Measurements from ENCODE around the gene S100A9. TPM values are rescaled to one million over a fixed set of nuclear protein-coding genes. Genes with fewer than 3 reads are reported as not detected.
"Not testable (repeated sequence)": the region's sequence is repeated elsewhere in the genome, so short reads cannot be mapped to it uniquely, and the experiment has no call there.

The S100A9 gene
- total and polyA plus RNA-seq, 4 donors = 35.0 to 603 (median 158) TPM

DNA sequence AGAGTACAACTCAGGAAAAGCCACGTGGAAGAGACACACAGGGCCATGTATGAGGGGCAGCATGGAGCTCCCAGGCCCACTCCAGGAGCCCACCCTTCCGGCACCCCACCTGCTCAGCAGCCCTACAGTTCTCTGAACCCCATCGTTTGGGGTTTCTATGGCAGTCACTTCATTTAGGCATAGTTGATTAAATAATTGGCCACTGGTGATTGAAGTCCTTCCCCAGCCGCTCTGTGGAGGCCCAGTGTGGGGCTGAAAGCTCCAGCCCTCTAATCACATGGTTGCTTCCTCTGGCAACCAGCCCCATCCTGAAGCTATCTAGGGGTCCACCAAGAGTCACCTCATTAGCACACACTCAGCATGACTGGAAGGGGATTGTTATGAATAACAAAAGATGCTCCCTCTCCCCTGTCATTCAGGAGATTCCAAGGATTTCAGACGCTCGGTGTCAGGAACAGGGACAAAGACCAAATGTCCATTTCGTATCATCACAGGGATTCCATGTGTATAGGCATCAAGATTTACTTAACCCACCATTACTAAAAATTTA, 46.5 kb downstream of the S100A9 start:
- DNase-seq (ENCODE audit: low spot score) = peak; percentile 12
- H3K27me3 ChIP-seq (ENCODE audit: control insufficient read depth in 4 of 4, insufficient read depth in 4 of 4, low read length in 3 of 4) = peaks cover 0 to 3% (median 0%) of the 10 kb centered on the region in 4 donors
- H3K4me1 ChIP-seq (ENCODE audit: control insufficient read depth in 4 of 4, insufficient read depth in 4 of 4, low read length in 3 of 4) = no peaks in the 10 kb centered on the region
- WGBS = 77% methylated on average over 7 of the region's 7 CpGs
- H3K36me3 ChIP-seq (ENCODE audit: control insufficient read depth in 4 of 4, insufficient read depth in 3 of 4, low read depth in 1 of 4, low read length in 3 of 4) = no peaks in the 10 kb centered on the region
- H3K27ac ChIP-seq (ENCODE audit: low read depth in 1 of 2, low read length in 2 of 2) = no peak overlapping the region
- no peak overlapping the region for H3K4me3 ChIP-seq (ENCODE audit: low read depth in 1 of 3, low read length in 3 of 3)
- no peak overlapping the region for H3K9ac ChIP-seq (ENCODE audit: low read depth in 1 of 2, low read length in 2 of 2)
- no peaks in the 10 kb centered on the region for H3K9me3 ChIP-seq (ENCODE audit: control insufficient read depth in 4 of 4, low read length in 3 of 4)
- TF ChIP-seq GABPA (IDR thresholded peaks at IDR 0.05 in 1 of 2, conservative IDR thresholded peaks at IDR 0.05 in 1 of 2) = no peak
- no peak for TF ChIP-seq ATF3 (IDR thresholded peaks at IDR 0.05)
- TF ChIP-seq NR2F2 (IDR thresholded peaks at IDR 0.05) = no peak

GRCh38 chr1:153404768-153405167, 47.1 kb downstream of the S100A9 start:
- H3K9me3 ChIP-seq (ENCODE audit: control insufficient read depth in 4 of 4, low read length in 3 of 4) = no peaks in the 10 kb centered on the region
- H3K4me3 ChIP-seq (ENCODE audit: low read depth in 1 of 3, low read length in 3 of 3) = no peak overlapping the region
- WGBS = 38% methylated on average over 15 of the region's 15 CpGs
- H3K27me3 ChIP-seq (ENCODE audit: control insufficient read depth in 4 of 4, insufficient read depth in 4 of 4, low read length in 3 of 4) = peaks cover 0 to 3% (median 0%) of the 10 kb centered on the region in 4 donors
- peak; percentile 49 for DNase-seq (ENCODE audit: low spot score)
- TF ChIP-seq ATF3 (IDR thresholded peaks at IDR 0.05) = no peak
- TF ChIP-seq JUND (IDR thresholded peaks at IDR 0.05) = no peak
- no peak for TF ChIP-seq YY1 (IDR thresholded peaks at IDR 0.05)
- TF ChIP-seq NR2F2 (IDR thresholded peaks at IDR 0.05) = no peak
- TF ChIP-seq TAF1 (conservative IDR thresholded peaks at IDR 0.05) = no peak
- peak; percentile 43 to 67 for TF ChIP-seq RAD21 (IDR thresholded peaks at IDR 0.05)
- TF ChIP-seq, protein P1, sequence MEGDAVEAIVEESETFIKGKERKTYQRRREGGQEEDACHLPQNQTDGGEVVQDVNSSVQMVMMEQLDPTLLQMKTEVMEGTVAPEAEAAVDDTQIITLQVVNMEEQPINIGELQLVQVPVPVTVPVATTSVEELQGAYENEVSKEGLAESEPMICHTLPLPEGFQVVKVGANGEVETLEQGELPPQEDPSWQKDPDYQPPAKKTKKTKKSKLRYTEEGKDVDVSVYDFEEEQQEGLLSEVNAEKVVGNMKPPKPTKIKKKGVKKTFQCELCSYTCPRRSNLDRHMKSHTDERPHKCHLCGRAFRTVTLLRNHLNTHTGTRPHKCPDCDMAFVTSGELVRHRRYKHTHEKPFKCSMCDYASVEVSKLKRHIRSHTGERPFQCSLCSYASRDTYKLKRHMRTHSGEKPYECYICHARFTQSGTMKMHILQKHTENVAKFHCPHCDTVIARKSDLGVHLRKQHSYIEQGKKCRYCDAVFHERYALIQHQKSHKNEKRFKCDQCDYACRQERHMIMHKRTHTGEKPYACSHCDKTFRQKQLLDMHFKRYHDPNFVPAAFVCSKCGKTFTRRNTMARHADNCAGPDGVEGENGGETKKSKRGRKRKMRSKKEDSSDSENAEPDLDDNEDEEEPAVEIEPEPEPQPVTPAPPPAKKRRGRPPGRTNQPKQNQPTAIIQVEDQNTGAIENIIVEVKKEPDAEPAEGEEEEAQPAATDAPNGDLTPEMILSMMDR (IDR thresholded peaks at IDR 0.05; ENCODE audit: low read depth, low read length, missing input control) = peak; percentile 48
- no peak for TF ChIP-seq EGR1 (IDR thresholded peaks at IDR 0.05; ENCODE audit: low read depth in 2 of 2)
- H3K27ac ChIP-seq (ENCODE audit: low read depth in 1 of 2, low read length in 2 of 2) = no peak overlapping the region
- H3K36me3 ChIP-seq (ENCODE audit: control insufficient read depth in 4 of 4, insufficient read depth in 3 of 4, low read depth in 1 of 4, low read length in 3 of 4) = no peaks in the 10 kb centered on the region
- no peak overlapping the region for H3K9ac ChIP-seq (ENCODE audit: low read depth in 1 of 2, low read length in 2 of 2)
- no peaks in the 10 kb centered on the region for H3K4me1 ChIP-seq (ENCODE audit: control insufficient read depth in 4 of 4, insufficient read depth in 4 of 4, low read length in 3 of 4)

GRCh38 chr1:153405825-153406599, 48.4 kb downstream of the S100A9 start:
- not testable (repeated sequence) for H3K9me3 ChIP-seq (ENCODE audit: control insufficient read depth in 4 of 4, low read length in 3 of 4); H3K27ac ChIP-seq (ENCODE audit: low read depth in 1 of 2, low read length in 2 of 2); H3K27me3 ChIP-seq (ENCODE audit: control insufficient read depth in 4 of 4, insufficient read depth in 4 of 4, low read length in 3 of 4); H3K4me3 ChIP-seq (ENCODE audit: low read depth in 1 of 3, low read length in 3 of 3); H3K4me1 ChIP-seq (ENCODE audit: control insufficient read depth in 4 of 4, insufficient read depth in 4 of 4, low read length in 3 of 4); H3K9ac ChIP-seq (ENCODE audit: low read depth in 1 of 2, low read length in 2 of 2); H3K36me3 ChIP-seq (ENCODE audit: control insufficient read depth in 4 of 4, insufficient read depth in 3 of 4, low read depth in 1 of 4, low read length in 3 of 4)
- 65% methylated on average over 6 of the region's 6 CpGs for WGBS
- peak; percentile 17 for DNase-seq (ENCODE audit: low spot score)

DNA sequence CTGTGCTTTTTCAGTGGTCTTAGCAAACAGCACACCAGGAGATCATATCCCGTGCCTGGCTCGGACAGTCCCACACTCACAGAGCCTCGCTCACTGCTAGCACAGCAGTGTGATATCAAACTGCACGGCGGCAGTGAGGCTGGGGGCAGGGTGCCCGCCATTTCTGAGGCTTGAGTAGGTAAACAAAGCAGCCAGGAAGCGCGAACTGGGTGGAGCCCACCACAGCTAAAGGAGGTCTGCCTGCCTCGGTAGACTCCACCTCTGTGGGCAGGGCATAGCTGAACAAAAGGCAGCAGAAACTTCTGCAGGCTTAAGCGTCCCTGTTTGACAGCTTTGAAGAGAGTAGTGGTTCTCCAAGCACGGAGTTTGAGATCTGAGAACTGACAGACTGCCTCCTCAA, 49.6 kb downstream of the S100A9 start:
- not testable (repeated sequence) for H3K36me3 ChIP-seq (ENCODE audit: control insufficient read depth in 4 of 4, insufficient read depth in 3 of 4, low read depth in 1 of 4, low read length in 3 of 4); H3K4me3 ChIP-seq (ENCODE audit: low read depth in 1 of 3, low read length in 3 of 3); H3K27me3 ChIP-seq (ENCODE audit: control insufficient read depth in 4 of 4, insufficient read depth in 4 of 4, low read length in 3 of 4); H3K9ac ChIP-seq (ENCODE audit: low read depth in 1 of 2, low read length in 2 of 2); DNase-seq (ENCODE audit: low spot score); H3K4me1 ChIP-seq (ENCODE audit: control insufficient read depth in 4 of 4, insufficient read depth in 4 of 4, low read length in 3 of 4); H3K27ac ChIP-seq (ENCODE audit: low read depth in 1 of 2, low read length in 2 of 2); H3K9me3 ChIP-seq (ENCODE audit: control insufficient read depth in 4 of 4, low read length in 3 of 4)
- 65% methylated on average over 11 of the region's 11 CpGs for WGBS

Small RNA genes lying within 50 kb of the gene (small RNA-seq; reads per million reads assigned to genes)
- gene RNU6-160P (not detected), gene S100A15A (not detected)

Other genes with a start within 250 kb of the S100A9 start
- gene SPRR2F, start 244.3 kb upstream of the S100A9 start, total RNA-seq = not detected
- gene SPRR2F, start 244.3 kb upstream of the S100A9 start, polyA plus RNA-seq = not detected
- not detected for gene SPRR2G, start 207.0 kb upstream of the S100A9 start, total RNA-seq
- not detected for gene SPRR2G, start 207.0 kb upstream of the S100A9 start, polyA plus RNA-seq
- gene LELP1, start 154.4 kb upstream of the S100A9 start, total RNA-seq = not detected
- gene LELP1, start 154.4 kb upstream of the S100A9 start, polyA plus RNA-seq = not detected
- gene PRR9, start 140.3 kb upstream of the S100A9 start, total RNA-seq = not detected
- not detected for gene PRR9, start 140.3 kb upstream of the S100A9 start, polyA plus RNA-seq
- not detected for gene LORICRIN, start 98.2 kb upstream of the S100A9 start, total RNA-seq
- not detected for gene LORICRIN, start 98.2 kb upstream of the S100A9 start, polyA plus RNA-seq
- not detected for gene PGLYRP3, start 44.9 kb upstream of the S100A9 start, total RNA-seq
- gene PGLYRP3, start 44.9 kb upstream of the S100A9 start, polyA plus RNA-seq = not detected
- not detected for gene PGLYRP4, start 9.0 kb upstream of the S100A9 start, total RNA-seq
- not detected for gene PGLYRP4, start 9.0 kb upstream of the S100A9 start, polyA plus RNA-seq
- gene S100A12, start 17.8 kb downstream of the S100A9 start, total RNA-seq = 10 to 100 TPM; 19.5 to 35.2 TPM
- 1 to 10 TPM; 3.3 to 4.7 TPM for gene S100A12, start 17.8 kb downstream of the S100A9 start, polyA plus RNA-seq
- gene S100A8, start 33.2 kb downstream of the S100A9 start, total RNA-seq = 10 to 100 TPM; 38.4 to 99.3 TPM
- gene S100A8, start 33.2 kb downstream of the S100A9 start, polyA plus RNA-seq = 10 to 100 TPM; 40.4 to 43.4 TPM
- not detected for gene S100A7A, start 58.7 kb downstream of the S100A9 start, total RNA-seq
- not detected for gene S100A7A, start 58.7 kb downstream of the S100A9 start, polyA plus RNA-seq
- gene S100A7, start 102.8 kb downstream of the S100A9 start, total RNA-seq = not detected
- not detected for gene S100A7, start 102.8 kb downstream of the S100A9 start, polyA plus RNA-seq
- gene S100A6, start 178.1 kb downstream of the S100A9 start, total RNA-seq = 100 to 1,000 TPM in 1 of 2 donors, 1 to 10 TPM in 1; 5.7 to 124 TPM
- gene S100A6, start 178.1 kb downstream of the S100A9 start, polyA plus RNA-seq = 10 to 100 TPM; 27.3 to 30.0 TPM
- gene S100A5, start 183.1 kb downstream of the S100A9 start, total RNA-seq = not detected
- gene S100A5, start 183.1 kb downstream of the S100A9 start, polyA plus RNA-seq = not detected
- gene S100A4, start 188.0 kb downstream of the S100A9 start, total RNA-seq = 10 to 100 TPM in 1 of 2 donors, 1 to 10 TPM in 1; 4.8 to 69.8 TPM
- 10 to 100 TPM; 16.3 to 17.1 TPM for gene S100A4, start 188.0 kb downstream of the S100A9 start, polyA plus RNA-seq
- gene S100A3, start 191.4 kb downstream of the S100A9 start, total RNA-seq = not detected
- not detected for gene S100A3, start 191.4 kb downstream of the S100A9 start, polyA plus RNA-seq
- gene S100A2, start 208.0 kb downstream of the S100A9 start, total RNA-seq = not detected
- gene S100A2, start 208.0 kb downstream of the S100A9 start, polyA plus RNA-seq = under 1 TPM; 0.22 to 0.67 TPM